ENCODE measurements around the gene FBXW8.
"Not testable (repeated sequence)": the region's sequence is repeated elsewhere in the genome, so short reads cannot be mapped to it uniquely, and the experiment has no call there.

The FBXW8 gene

DNA sequence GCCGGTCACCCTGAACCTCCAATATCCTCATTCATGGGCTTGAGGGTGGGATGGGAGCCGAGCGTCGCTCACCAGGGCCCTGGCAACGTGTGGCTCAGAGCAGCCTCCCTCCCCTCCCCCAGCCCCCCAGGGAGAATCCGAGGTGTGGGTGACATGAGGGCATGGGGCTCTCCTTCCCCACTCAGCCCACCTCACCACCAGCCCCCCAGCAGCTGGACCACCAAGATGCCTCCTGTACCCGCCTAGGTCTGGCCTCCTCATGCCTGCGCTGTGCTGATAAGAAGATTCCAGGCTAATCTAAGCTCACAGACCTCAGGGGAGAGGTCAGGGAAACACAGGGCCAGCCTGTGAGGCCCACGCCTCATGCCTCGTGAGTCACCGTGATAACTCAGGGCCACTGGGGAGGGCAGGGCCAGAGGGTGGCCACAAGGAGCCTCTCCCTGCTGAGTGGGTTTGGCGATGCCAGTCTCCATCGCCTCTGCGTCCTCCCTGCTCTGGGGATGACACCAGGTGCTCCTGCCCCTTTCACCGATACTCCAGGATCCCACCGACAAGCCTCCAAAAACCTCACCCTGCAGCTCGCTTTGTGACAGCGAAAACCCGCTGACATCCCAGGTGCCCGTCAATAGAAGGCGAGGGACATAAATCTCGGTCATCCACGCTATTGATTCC is 131.6 kb downstream of the FBXW8 start:
- DNase-seq, result no peak

DNA sequence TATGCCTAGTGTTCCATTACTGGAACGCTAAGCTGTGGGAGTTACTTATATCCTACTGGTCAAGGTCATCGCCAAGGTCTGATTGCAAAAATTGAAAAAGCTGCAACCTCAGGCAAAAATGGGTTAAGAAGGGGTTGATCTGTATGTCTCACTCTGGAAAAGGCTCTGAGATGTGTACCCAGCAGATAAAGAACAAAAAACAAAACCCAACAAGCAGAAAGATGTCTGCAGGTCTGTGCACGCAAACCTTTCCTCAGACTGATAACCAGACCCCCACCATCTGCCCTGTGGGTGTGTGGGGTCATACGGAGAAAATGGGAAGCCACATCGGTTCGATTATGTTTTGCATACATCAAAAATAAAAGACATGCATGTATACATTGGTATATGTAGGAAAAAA is 132.1 kb downstream of the FBXW8 start:
- DNase-seq, result no peak

DNA sequence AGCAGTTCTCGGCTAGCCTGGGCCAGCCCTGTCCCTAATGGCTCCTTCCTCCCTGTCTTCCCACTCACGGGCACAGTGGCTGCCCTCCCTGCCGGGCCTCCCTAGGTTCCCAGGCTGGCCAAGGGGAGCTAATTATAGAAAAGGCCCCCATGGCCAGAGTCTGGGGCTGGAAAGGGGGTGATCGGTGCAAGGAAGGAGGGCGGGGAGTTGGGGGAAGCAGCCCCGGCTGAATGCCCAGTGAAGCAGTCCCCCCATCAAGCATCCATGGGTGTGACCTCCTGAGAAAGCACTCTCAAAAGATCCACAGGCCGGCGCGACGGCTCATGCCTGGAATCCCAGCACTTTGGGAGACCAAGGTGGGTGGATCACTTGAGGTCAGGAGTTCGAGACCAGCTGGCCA is 133.6 kb downstream of the FBXW8 start:
- DNase-seq, result no peak

DNA sequence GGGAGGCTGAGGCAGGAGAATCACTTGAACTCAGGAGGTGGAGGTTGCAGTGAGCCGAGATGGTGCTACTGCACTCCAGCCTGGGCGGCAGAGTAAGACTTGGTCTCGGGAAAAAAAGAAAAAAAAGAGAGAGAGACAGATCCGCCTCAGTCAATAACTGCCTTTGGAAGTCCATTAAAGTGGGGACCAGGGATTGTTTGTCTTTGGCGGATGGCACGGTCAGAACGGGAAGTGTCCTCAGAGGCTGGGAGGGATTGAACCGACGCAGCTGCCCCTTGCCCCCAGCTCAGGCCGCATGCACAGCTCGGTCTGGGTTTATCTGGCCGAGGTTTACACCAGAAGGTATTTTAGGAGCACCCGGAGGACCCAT is 134.0 kb downstream of the FBXW8 start:
- DNase-seq, result no peak

DNA sequence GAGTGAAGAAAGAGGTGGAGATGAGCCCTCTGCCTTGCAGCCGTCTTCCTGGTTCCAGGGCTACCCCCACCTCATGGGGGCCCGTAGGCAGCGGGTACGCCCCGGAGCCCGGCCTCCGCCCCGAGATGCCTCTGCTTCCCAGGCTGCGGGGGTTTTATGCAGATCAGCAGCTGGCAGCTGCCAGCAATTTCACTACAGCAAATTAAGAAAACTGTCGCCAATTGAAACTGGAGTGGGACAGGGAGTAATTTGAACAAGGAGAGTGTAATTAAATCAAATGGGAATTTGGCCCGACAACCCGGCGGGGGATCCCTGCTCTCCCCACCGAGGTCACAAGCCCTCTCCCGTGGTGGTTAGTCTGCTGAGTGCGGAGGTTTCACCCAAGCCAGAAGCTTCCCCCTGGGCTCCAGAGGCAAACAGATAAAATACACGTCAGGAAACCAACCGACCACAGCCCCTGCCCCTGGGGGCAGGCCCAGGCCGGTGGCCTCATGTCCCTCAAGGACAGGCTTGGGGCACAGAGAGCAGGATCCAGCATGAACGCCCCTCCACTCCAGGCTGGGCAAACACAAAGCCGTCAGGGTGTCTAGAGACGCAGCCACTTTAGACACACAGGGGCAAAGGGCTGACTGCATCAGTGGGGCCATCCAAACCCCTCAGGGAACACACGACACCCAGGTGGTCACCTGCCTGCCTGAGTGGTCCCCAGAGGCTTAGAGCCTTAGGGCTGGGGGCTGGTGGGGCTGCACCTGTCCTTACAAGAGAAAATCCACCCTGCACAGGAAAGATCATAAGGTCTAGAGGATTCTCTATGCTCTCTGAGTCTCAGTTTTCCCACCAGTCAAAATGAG is 134.6 kb downstream of the FBXW8 start:
- no peak for DNase-seq

GRCh38 chr12:117046011-117046369 is 135.2 kb downstream of the FBXW8 start:
- DNase-seq, result no peak

DNA sequence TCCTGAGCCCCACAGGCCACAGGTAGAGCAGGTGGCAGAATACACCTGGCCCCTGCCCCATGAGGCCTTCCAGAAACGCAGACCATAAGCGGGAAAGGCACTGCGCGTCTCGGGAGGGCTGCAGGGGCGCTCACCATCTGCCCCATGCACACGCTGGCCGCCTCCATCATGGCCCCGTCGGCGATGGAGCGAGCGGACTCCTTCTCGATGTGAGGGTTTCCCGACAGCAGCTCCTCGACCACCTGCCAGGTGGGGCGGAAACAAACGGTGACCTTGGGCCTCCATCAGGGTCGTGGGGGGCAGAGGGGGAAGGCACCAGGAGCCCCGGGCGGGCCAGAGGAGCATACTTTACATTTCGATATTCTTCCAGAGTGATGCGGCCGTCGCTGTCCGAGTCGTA is 135.7 kb downstream of the FBXW8 start:
- DNase-seq, result no peak

- DNase-seq, result no peak
Observed at GRCh38 chr12:117046861-117047530, 136.2 kb downstream of the FBXW8 start.

DNA sequence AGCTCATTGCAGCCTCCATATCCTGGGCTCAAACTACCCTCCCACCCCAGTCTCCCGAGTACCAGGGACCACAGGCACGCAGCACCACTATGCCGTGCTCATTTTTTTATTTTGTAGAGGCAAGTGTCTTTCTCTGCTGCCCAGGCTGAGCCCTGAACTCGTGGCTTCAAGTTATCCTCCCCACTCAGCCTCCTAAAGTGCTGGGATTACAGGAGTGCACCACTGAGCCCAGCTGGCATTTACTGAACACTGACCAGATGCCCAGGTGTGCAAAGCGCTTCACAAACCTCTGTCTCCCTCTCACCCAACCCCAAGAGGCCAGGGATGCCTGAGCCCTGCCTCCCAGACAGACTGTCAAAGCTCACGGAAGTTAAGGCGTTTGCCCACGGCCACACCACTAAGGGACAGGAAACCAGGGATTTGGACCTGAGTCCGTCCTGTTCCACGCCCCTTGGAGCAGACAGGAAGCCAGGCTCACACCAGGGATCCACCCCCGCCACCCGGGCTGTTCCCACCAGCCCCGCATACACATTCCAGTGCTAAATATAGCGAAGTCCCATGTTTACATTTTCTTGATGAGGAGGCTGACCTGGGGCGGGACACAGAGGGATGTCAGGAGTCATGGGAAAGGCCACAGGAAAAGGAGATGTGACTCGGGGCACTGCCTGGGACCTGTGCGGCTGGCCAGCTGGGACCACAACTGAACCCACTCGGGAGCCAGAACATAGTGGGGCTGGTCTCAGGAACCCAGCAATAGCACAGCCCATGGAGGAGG is 137.2 kb downstream of the FBXW8 start:
- DNase-seq, result no peak

DNA sequence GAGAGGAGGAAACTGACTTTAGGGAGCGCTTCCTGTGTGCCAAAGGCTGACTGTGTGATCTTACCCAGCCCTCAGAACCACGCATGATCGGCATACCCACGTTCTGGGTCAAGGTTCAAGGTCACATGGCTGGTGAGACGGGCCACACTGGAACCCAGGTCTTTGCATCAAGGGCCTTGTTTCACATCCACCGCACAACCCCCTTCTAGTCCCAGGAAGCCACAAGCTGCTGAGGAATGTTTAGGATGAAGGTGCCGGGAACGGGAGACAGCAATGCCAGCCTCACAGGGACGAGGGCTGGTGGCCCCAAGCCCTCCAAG is 137.8 kb downstream of the FBXW8 start:
- no peak for DNase-seq

DNA sequence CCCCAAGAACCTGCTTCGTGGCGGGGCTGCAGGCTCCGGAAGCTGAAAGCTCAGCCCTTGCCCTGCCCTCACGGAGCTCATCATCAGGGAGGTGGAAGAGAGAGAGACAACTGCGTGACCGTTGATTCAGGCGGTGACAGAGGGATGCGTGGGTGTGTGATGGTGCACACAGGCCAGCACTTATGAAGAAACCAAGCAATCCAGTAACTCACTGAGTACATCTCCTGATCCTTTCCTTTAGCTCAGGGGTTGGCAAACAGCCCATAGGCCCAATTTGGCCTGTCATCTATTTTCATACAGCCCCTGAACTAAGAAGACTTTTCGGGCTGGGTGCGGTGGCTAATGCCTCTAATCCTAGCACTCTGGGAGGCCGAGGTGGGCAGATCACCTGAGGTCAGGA is 138.5 kb downstream of the FBXW8 start:
- DNase-seq, result no peak

GRCh38 chr12:117050060-117050459 is 139.3 kb downstream of the FBXW8 start:
- no peak for DNase-seq

GRCh38 chr12:117051380-117051779 is 140.6 kb downstream of the FBXW8 start:
- no peak for DNase-seq

DNA sequence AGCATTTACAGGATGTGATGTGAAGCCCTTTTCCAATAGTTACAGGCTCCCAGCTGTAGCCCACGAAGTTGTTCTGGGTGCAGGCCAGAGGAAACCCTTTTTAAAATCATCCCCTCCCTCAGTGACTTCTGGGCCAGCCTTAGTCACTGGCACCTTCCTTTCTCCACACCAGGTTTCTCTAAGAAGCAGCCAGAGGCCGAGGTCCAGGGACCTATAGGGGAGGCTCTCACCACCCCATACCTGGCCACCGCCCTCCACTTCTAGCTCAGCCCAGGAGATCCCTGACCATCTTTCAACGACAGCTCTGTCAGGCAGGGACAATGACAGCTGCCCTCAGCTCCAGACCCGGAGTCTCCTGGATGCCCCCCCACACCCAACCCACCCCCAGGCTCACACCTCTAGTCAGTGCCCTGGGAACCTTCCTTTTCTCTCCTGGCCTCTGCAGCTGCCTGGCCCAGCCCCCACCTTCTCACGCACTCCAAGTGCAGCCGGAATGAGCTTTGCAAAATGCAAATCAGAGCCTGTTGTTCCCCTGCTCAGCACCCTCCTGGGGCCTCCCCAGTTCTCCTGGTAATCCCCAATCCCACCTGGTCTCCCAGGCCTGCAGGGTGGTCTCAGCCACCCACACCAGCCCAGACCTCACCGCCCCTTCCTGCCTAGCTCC is 141.8 kb downstream of the FBXW8 start:
- DNase-seq, result no peak

DNA sequence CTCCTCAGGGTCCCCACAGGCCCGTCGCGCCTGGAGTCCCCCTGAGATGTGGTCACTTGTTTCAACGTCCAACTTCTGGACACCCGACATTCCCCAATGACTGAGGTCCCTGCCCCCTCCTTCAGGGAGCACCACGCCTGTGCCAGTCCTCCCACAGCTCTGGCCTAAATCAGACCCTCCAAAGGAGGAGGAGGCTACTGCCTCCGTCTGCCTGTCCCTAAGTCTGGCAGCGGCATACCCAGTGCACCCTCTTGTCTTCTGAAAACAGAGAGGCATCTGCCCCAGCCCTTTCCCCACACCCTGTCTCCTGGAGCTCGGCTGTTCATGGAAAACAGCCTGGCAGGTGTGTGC is 142.3 kb downstream of the FBXW8 start:
- no peak for DNase-seq

GRCh38 chr12:117053597-117054201 is 142.9 kb downstream of the FBXW8 start:
- no peak for DNase-seq

GRCh38 chr12:117054279-117054678 is 143.5 kb downstream of the FBXW8 start:
- no peak for DNase-seq

DNA sequence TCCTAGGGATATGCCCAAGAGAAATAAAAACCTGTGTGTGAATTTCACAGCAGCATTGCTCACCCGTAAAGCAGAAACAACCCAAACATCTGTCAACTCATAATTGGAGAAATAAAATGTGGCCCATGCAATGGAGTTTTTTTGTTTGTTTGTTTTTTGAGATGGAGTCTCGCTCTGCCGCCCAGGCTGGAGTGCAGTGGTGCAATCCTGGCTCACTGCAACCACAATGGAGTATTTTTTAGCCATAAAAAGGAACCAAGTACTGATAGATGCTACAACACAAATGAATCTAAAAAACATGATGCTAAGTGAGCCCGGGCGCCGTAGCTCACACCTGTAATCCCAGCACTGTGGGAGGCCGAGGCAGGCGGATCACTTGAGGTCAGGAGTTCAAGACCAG is 146.9 kb downstream of the FBXW8 start:
- DNase-seq, result not testable (repeated sequence)

GRCh38 chr12:117058442-117059072 is 147.8 kb downstream of the FBXW8 start:
- DNase-seq, result no peak

DNA sequence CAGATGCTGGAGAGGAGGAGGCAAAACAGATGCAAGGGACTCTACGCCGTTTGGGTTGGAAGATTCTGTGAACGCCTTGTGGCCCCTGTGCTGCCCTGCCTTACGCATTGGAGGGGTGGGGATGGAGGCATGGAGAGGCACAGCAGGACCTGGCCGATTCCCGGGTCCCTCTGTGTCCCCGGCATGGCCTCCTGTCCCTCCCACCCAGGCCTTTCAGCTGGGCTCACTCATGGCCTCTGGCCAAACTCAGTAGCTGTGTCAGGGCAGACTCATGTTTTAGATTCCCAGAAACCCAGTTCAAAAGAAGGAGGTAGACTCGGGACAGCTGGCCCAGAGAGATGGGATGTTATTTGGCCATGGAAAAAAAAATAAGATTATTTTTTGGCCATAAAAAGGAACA is 148.4 kb downstream of the FBXW8 start:
- DNase-seq, result no peak

DNA sequence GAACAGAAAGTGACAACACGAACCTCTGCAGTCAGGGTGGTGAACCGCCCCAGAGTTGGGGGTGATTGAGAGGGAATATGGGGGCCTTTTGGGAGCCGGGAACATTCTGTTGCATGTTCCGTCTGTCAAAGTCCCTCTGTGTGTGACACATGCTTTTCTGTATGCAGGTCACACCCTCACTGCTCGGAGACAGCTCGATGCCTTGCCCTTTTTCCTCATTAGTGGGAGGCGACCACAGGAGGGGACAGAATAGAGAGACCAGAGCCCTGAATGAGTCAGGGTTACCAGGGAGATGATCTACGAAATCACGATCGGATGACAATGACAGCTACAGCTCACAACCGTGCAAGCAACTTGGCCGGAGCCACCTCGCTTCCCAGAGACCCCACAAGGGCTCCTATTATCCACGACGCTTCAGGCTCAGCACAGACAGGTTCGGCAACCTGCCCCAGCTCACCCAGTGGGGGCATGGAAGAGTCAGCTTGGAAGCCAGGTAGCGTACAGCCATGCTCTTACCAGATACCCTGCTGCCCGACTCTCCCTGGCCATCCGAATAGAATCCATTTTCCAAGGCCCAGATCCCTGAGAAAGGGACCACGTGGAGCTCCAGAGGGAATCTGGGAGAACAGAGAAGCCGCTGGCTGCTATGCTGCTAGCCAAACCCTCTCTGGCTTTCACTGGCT is 149.6 kb downstream of the FBXW8 start:
- DNase-seq, result no peak

DNA sequence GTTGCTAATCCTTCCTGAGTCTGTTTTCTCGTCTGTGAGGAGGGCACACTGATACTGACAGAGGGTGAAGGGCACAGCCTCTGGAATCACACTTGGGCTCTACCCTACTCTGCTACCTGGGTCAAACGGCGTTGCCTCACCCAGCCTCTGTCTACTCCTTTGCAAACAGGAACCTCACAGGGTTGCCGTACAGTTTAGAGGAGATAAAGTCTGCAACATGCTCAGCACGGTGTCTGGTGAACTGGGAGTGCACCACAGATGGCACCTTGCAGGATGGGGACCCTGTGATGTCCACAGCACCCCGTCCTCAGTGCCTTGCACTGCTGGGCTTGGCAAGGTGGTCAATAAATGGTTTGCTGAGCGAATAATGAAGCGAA is 150.2 kb downstream of the FBXW8 start:
- no peak for DNase-seq
